ENCODE results near the gene WBP2NL. TPM values are rescaled to one million over a fixed set of nuclear protein-coding genes. Genes with fewer than 3 reads are reported as not detected.

WBP2NL gene
- polyA plus RNA-seq, 1 donor from 2014 or later = not detected

DNA sequence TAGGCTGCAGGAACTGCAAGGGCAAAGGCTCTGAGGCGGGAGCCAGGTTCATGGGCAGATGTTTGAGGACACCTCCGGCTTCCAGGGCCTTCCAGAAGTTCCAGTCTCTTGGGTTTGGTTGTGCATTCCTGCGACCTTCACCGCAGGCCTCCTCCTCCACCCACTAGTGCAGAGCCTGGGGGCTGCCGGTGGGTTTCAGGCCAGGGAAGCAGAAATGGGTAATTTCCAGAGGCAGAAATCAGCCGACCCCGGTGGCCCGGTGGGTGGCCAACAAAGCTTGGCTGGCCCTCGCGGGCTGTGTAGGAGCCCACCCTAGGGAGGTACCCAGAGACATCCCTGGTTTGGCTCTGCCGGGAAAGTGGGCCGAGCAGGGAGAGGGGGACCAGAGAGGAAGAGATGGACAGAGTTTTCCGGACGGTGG is 75.0 kb downstream of the WBP2NL start:
- Histone ChIP-seq H3K4me2 (ENCODE audit: low read length) (no peak overlapping the region), H2AFZ (ENCODE audit: low read depth, low read length) (no peak overlapping the region), H3K27ac (ENCODE audit: low read length) (no peak overlapping the region), H3K9me2 (ENCODE audit: insufficient read depth, low read length) (no peaks in the 10 kb centered on the region), H3K27me3 (ENCODE audit: insufficient read depth, low read depth, low read length) (no peaks in the 10 kb centered on the region), H3K79me2 (replicated peaks; ENCODE audit: insufficient read depth, low read length) (no peaks in the 10 kb centered on the region), H3K4me3 (ENCODE audit: low read length) (no peak overlapping the region), H4K20me1 (ENCODE audit: insufficient read depth) (no peaks in the 10 kb centered on the region), H3F3A (ENCODE audit: insufficient read depth, low read length, poor library complexity, severe bottlenecking) (no peaks in the 10 kb centered on the region), H3K9ac (ENCODE audit: low read length) (no peak overlapping the region), H3K36me3 (ENCODE audit: insufficient read depth, low read length) (no peaks in the 10 kb centered on the region), H3K9me3 (ENCODE audit: low read length) (no peaks in the 10 kb centered on the region)
- TF ChIP-seq EP300 (conservative IDR thresholded peaks at IDR 0.05; ENCODE audit: poor library complexity, severe bottlenecking) = no peak

DNA sequence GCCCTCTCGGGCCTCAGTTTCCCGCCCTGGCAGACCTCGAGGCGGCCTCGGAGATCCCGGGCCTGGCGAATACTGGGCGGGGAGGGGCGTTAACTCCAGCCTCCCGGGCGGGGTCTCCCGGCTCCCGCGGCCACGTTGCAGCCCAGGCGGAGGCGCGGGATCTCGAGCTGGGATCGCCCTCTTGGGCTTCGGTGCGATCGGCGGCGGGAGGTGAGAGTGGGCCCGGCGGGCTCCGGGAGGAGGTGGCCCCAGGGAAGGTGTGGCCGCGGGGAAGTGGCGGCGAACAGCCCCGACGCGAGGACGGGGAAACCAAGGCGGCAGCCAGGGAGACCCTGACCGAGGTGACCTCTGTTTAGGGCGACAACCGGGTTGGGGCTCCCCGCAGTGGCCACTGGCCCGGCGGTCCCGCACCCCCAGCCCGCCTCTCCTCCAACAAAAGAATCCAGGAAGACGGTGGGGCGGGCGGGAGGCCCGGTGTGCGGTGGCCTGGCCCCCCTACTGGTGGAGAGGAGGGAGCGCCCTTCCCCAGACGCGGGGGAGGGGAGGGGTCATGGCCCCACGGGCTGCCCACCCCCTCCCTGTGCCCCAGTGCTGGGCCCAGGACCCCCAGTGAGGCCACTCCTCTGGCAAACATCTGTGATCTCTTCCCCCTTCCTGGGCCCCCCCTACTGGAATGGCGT is 75.7 kb downstream of the WBP2NL start, which contains the start of gene PHETA2:
Gene PHETA2, plus strand, starts transcription at position 117 of the 680 bp plus-strand sequence. CDS start 3,046 bp downstream, outside the sequence.
- H4K20me1 ChIP-seq (ENCODE audit: insufficient read depth) = no peaks in the 10 kb centered on the region
- H3K36me3 ChIP-seq (ENCODE audit: insufficient read depth, low read length) = no peaks in the 10 kb centered on the region
- TF ChIP-seq TAF1 (IDR thresholded peaks at IDR 0.05; ENCODE audit: low read depth) = no peak
- no peak for TF ChIP-seq POLR2AphosphoS5 (IDR thresholded peaks at IDR 0.05)
- TF ChIP-seq, protein P1, sequence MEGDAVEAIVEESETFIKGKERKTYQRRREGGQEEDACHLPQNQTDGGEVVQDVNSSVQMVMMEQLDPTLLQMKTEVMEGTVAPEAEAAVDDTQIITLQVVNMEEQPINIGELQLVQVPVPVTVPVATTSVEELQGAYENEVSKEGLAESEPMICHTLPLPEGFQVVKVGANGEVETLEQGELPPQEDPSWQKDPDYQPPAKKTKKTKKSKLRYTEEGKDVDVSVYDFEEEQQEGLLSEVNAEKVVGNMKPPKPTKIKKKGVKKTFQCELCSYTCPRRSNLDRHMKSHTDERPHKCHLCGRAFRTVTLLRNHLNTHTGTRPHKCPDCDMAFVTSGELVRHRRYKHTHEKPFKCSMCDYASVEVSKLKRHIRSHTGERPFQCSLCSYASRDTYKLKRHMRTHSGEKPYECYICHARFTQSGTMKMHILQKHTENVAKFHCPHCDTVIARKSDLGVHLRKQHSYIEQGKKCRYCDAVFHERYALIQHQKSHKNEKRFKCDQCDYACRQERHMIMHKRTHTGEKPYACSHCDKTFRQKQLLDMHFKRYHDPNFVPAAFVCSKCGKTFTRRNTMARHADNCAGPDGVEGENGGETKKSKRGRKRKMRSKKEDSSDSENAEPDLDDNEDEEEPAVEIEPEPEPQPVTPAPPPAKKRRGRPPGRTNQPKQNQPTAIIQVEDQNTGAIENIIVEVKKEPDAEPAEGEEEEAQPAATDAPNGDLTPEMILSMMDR (IDR thresholded peaks at IDR 0.05; ENCODE audit: poor library complexity, severe bottlenecking) = no peak
- TF ChIP-seq, protein P2, sequence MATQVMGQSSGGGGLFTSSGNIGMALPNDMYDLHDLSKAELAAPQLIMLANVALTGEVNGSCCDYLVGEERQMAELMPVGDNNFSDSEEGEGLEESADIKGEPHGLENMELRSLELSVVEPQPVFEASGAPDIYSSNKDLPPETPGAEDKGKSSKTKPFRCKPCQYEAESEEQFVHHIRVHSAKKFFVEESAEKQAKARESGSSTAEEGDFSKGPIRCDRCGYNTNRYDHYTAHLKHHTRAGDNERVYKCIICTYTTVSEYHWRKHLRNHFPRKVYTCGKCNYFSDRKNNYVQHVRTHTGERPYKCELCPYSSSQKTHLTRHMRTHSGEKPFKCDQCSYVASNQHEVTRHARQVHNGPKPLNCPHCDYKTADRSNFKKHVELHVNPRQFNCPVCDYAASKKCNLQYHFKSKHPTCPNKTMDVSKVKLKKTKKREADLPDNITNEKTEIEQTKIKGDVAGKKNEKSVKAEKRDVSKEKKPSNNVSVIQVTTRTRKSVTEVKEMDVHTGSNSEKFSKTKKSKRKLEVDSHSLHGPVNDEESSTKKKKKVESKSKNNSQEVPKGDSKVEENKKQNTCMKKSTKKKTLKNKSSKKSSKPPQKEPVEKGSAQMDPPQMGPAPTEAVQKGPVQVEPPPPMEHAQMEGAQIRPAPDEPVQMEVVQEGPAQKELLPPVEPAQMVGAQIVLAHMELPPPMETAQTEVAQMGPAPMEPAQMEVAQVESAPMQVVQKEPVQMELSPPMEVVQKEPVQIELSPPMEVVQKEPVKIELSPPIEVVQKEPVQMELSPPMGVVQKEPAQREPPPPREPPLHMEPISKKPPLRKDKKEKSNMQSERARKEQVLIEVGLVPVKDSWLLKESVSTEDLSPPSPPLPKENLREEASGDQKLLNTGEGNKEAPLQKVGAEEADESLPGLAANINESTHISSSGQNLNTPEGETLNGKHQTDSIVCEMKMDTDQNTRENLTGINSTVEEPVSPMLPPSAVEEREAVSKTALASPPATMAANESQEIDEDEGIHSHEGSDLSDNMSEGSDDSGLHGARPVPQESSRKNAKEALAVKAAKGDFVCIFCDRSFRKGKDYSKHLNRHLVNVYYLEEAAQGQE (IDR thresholded peaks at IDR 0.05; ENCODE audit: borderline replicate concordance) = no peak
- TF ChIP-seq EZH2 (IDR thresholded peaks at IDR 0.05; ENCODE audit: borderline replicate concordance, insufficient read depth, low read length, poor library complexity, severe bottlenecking) = no peak
- TF ChIP-seq RAD21 (conservative IDR thresholded peaks at IDR 0.05) = no peak
- TF ChIP-seq MXI1 (conservative IDR thresholded peaks at IDR 0.05; ENCODE audit: poor library complexity, severe bottlenecking) = no peak
- TF ChIP-seq EP300 (conservative IDR thresholded peaks at IDR 0.05; ENCODE audit: poor library complexity, severe bottlenecking) = no peak
- TF ChIP-seq SMC3 (conservative IDR thresholded peaks at IDR 0.05; ENCODE audit: poor library complexity) = no peak
- peaks cover 5% of the 10 kb centered on the region for H3F3A ChIP-seq (ENCODE audit: insufficient read depth, low read length, poor library complexity, severe bottlenecking)
- H3K9me2 ChIP-seq (ENCODE audit: insufficient read depth, low read length) = no peaks in the 10 kb centered on the region
- no peak within 1 kb of the TSS for H3K4me2 ChIP-seq (ENCODE audit: low read length)
- H3K79me2 ChIP-seq (replicated peaks; ENCODE audit: insufficient read depth, low read length) = no peaks in the 10 kb centered on the region
- no peak within 1 kb of the TSS for H2AFZ ChIP-seq (ENCODE audit: low read depth, low read length)
- H3K9me3 ChIP-seq (ENCODE audit: low read length) = no peaks in the 10 kb centered on the region
- H3K27me3 ChIP-seq (ENCODE audit: insufficient read depth, low read depth, low read length) = no peaks in the 10 kb centered on the region
- H3K27ac ChIP-seq (ENCODE audit: low read length) = no peak within 1 kb of the TSS
- H3K9ac ChIP-seq (ENCODE audit: low read length) = no peak within 1 kb of the TSS
- no peak within 1 kb of the TSS for H3K4me3 ChIP-seq (ENCODE audit: low read length)
